ENCODE data around the gene PLCD3. TPM values are rescaled to one million over a fixed set of nuclear protein-coding genes. Genes with fewer than 3 reads are reported as not detected.

Gene PLCD3
- polyA plus RNA-seq, 1 of the 3 experiments (the other 2 are of a cell fraction), result 59.7 TPM

DNA sequence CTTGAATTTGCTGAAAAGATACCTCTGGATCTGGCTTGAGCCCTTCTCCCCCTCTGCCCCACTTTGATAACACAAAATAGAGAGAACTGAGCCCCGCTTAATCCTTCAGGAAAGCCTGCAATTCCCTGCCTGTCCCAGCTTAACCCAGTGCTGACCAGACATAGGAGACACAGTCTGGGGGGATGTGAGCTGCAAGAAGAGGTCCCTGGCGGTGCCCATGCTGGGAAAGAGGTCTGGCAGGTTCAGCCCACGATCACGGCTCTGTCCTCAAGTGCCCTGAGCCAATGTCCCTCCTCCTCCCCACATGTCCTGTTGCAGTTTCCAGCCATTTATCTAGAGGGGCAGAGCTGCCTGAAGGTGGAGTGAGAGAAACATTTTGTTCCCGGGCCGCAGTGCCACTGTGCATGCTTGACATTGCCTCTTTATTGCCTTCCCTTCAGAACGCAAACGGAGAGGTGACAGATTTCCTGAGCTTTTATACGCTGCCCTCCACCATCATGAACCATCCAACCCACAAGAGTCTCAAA, 29.0 kb downstream of the PLCD3 start:
- ChIA-PET POLR2A (no interaction called here), CTCF (interaction anchor here (0.9 to 5.5 kb wide), 4 partner anchors 29 to 224 kb away, joined by 3 to 33 read pairs (median 16); partner anchors contain the start of genes ACBD4 and PLCD3)
- H3K9ac ChIP-seq, result no peak overlapping the region
- no peaks in the 10 kb centered on the region for H3F3A ChIP-seq (replicated peaks; ENCODE audit: insufficient read depth)
- no peaks in the 10 kb centered on the region for H3K27me3 ChIP-seq (ENCODE audit: insufficient read depth)
- H3K36me3 ChIP-seq (replicated peaks in 1 of 2; ENCODE audit: control insufficient read depth in 1 of 2, insufficient read depth in 2 of 2, low read length in 1 of 2), result peaks cover 33 to 80% of the 10 kb centered on the region in 2 experiments
- H3K9me3 ChIP-seq, result no peaks in the 10 kb centered on the region
- H3K27ac ChIP-seq (ENCODE audit: low read depth in 2 of 2, low read length in 1 of 2), result no peak overlapping the region
- no peak for DNase-seq
- 96% methylated on average over 9 of the region's 9 CpGs for WGBS (ENCODE audit: low lambda C conversion rate)
- H3K4me1 ChIP-seq (ENCODE audit: control insufficient read depth in 1 of 2, insufficient read depth in 2 of 2, low read depth in 1 of 2, low read length in 1 of 2), result no peaks in the 10 kb centered on the region; a peak in 1 of 4 replicates
- H4K20me1 ChIP-seq (ENCODE audit: insufficient read depth), result no peaks in the 10 kb centered on the region
- H2AFZ ChIP-seq (ENCODE audit: low read depth), result no peak overlapping the region
- H3K9me2 ChIP-seq, result no peaks in the 10 kb centered on the region
- no peak overlapping the region for H3K4me3 ChIP-seq (ENCODE audit: low read depth in 2 of 2, low read length in 1 of 2)
- TF ChIP-seq ZBTB33 (IDR thresholded peaks at IDR 0.05; ENCODE audit: borderline replicate concordance, low read depth), result no peak
- TF ChIP-seq NFIC (IDR thresholded peaks at IDR 0.05; ENCODE audit: borderline replicate concordance), result no peak
- TF ChIP-seq MEF2A (IDR thresholded peaks at IDR 0.05; ENCODE audit: borderline replicate concordance, low read depth), result no peak
- H3K79me2 ChIP-seq (ENCODE audit: insufficient read depth), result no peaks in the 10 kb centered on the region
- no peak overlapping the region for H3K4me2 ChIP-seq

DNA sequence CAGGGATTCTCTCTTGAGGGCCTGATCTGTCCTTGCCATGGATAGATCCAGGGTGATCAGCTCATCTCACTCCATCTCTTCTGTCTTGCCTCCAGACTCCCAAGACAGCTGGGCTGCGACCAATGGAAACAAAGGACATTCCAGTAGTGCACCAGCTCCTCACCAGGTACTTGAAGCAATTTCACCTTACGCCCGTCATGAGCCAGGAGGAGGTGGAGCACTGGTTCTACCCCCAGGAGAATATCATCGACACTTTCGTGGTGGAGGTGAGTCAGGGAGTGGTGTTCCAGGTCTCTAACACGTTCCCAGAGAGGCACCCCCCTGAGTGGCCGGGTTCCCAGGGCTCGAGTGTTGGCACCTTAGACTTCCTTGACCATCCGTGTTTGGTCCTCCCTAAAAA, 29.5 kb downstream of the PLCD3 start:
- CTCF ChIA-PET, result interaction anchor here (0.7 to 5.5 kb wide), 5 partner anchors 29 to 224 kb away, joined by 3 to 33 read pairs (median 5); partner anchors contain the start of genes ACBD4 and PLCD3
- Histone ChIP-seq H3F3A (replicated peaks; ENCODE audit: insufficient read depth) (no peaks in the 10 kb centered on the region), H3K27ac (ENCODE audit: low read depth in 2 of 2, low read length in 1 of 2) (no peak overlapping the region), H3K4me2 (no peak overlapping the region), H3K79me2 (ENCODE audit: insufficient read depth) (no peaks in the 10 kb centered on the region), H3K4me1 (ENCODE audit: control insufficient read depth in 1 of 2, insufficient read depth in 2 of 2, low read depth in 1 of 2, low read length in 1 of 2) (no peaks in the 10 kb centered on the region; a peak in 1 of 4 replicates), H2AFZ (ENCODE audit: low read depth) (no peak overlapping the region), H3K4me3 (ENCODE audit: low read depth in 2 of 2, low read length in 1 of 2) (no peak overlapping the region), H3K9me3 (no peaks in the 10 kb centered on the region), H4K20me1 (ENCODE audit: insufficient read depth) (no peaks in the 10 kb centered on the region), H3K27me3 (ENCODE audit: insufficient read depth) (no peaks in the 10 kb centered on the region), H3K36me3 (replicated peaks in 1 of 2; ENCODE audit: control insufficient read depth in 1 of 2, insufficient read depth in 2 of 2, low read length in 1 of 2) (peaks cover 36 to 81% of the 10 kb centered on the region in 2 experiments), H3K9ac (no peak overlapping the region), H3K9me2 (no peaks in the 10 kb centered on the region)
- DNase-seq, result no peak
- WGBS (ENCODE audit: low lambda C conversion rate), result 95% methylated on average over 9 of the region's 9 CpGs
- POLR2A ChIA-PET, result no interaction called here
- TF ChIP-seq MXI1 (IDR thresholded peaks at IDR 0.05; ENCODE audit: low read depth, low read length) (no peak), REST (IDR thresholded peaks at IDR 0.05; ENCODE audit: low read depth, low read length) (no peak), FOXJ3 (CRISPR knock-in tag; IDR thresholded peaks at IDR 0.05) (no peak), NRF1 (IDR thresholded peaks at IDR 0.05; ENCODE audit: low read depth, low read length) (no peak), SIN3A (IDR thresholded peaks at IDR 0.05; ENCODE audit: borderline replicate concordance, low read depth, low read length) (no peak), TAF1 (IDR thresholded peaks at IDR 0.05; ENCODE audit: borderline replicate concordance, low read depth, low read length) (no peak), FOXM1 (IDR thresholded peaks at IDR 0.05; ENCODE audit: low read depth) (no peak), RAD21 (IDR thresholded peaks at IDR 0.05; ENCODE audit: low read length) (no peak), POLR2AphosphoS5 (IDR thresholded peaks at IDR 0.05; ENCODE audit: low read depth, low read length) (no peak), RXRA (IDR thresholded peaks at IDR 0.05; ENCODE audit: borderline replicate concordance, low read depth) (no peak), YY1 (IDR thresholded peaks at IDR 0.05; ENCODE audit: low read depth) (no peak), EP300 (IDR thresholded peaks at IDR 0.05; ENCODE audit: borderline replicate concordance in 1 of 2, low read depth in 1 of 2, low read length in 1 of 2) (no peak), JUND (IDR thresholded peaks at IDR 0.05) (no peak), RFX5 (IDR thresholded peaks at IDR 0.05; ENCODE audit: low read length) (no peak), MEF2A (IDR thresholded peaks at IDR 0.05; ENCODE audit: borderline replicate concordance, low read depth) (no peak), FOSL2 (IDR thresholded peaks at IDR 0.05; ENCODE audit: borderline replicate concordance, low read depth) (no peak)
- TF ChIP-seq, protein P1, sequence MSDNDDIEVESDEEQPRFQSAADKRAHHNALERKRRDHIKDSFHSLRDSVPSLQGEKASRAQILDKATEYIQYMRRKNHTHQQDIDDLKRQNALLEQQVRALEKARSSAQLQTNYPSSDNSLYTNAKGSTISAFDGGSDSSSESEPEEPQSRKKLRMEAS (IDR thresholded peaks at IDR 0.05; ENCODE audit: low read depth), result no peak
- TF ChIP-seq, protein P2, sequence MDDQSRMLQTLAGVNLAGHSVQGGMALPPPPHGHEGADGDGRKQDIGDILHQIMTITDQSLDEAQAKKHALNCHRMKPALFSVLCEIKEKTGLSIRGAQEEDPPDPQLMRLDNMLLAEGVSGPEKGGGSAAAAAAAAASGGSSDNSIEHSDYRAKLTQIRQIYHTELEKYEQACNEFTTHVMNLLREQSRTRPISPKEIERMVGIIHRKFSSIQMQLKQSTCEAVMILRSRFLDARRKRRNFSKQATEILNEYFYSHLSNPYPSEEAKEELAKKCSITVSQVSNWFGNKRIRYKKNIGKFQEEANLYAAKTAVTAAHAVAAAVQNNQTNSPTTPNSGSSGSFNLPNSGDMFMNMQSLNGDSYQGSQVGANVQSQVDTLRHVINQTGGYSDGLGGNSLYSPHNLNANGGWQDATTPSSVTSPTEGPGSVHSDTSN (IDR thresholded peaks at IDR 0.05), result no peak
